HepG2 (cell line): ENCODE data around the gene SPECC1L. TPM values are rescaled to one million over a fixed set of nuclear protein-coding genes. Genes with fewer than 3 reads are reported as not detected.

Experiments
- CERS6 ChIP-seq: sonication (generic); formaldehyde crosslinking; IDR thresholded peaks from 2 replicates; pipeline ENCODE4 v1.5.0; 2020; ENCODE audit warnings: missing genetic modification reagents
- ETV6 ChIP-seq: sonication (generic); formaldehyde crosslinking; conservative IDR thresholded peaks from 2 replicates; pipeline ENCODE4 v1.4.0; 2020; ENCODE audit warnings: missing genetic modification reagents
- EZH2 ChIP-seq: conservative IDR thresholded peaks from 2 replicates; pipeline ENCODE4 v1.6.1; 2012; ENCODE audit warnings: mild to moderate bottlenecking, low read depth, low read length, moderate library complexity
- GATAD2A ChIP-seq: IDR thresholded peaks from 2 replicates; pipeline ENCODE4 v1.6.1; 2016
- HIC2 ChIP-seq: sonication (generic); formaldehyde crosslinking; IDR thresholded peaks from 2 replicates; pipeline ENCODE4 v1.9.0; 2022; ENCODE audit warnings: low read depth, missing genetic modification reagents
- HMG20A ChIP-seq: IDR thresholded peaks from 2 replicates; pipeline ENCODE4 v1.6.1; 2016; ENCODE audit warnings: borderline replicate concordance
- JUN ChIP-seq: sonication (generic); formaldehyde crosslinking; IDR thresholded peaks from 2 replicates; pipeline ENCODE4 v1.4.0; 2020; ENCODE audit warnings: mild to moderate bottlenecking, missing genetic modification reagents
- NKX3-1 ChIP-seq: sonication (generic); formaldehyde crosslinking; IDR thresholded peaks from 2 replicates; pipeline ENCODE4 v1.5.0; 2020; ENCODE audit warnings: missing genetic modification reagents
- PRPF4 ChIP-seq: fragments of 200-400 bp; formaldehyde crosslinking; IDR thresholded peaks from 2 replicates; pipeline ENCODE4 v1.6.1; 2016; ENCODE audit warnings: low read length, low read depth; ENCODE audit not compliant: poor library complexity, severe bottlenecking
- REL ChIP-seq: sonication (generic); formaldehyde crosslinking; conservative IDR thresholded peaks from 2 replicates; pipeline ENCODE4 v1.8.0; 2022; ENCODE audit warnings: mild to moderate bottlenecking, missing genetic modification reagents, moderate library complexity
- SNAPC5 ChIP-seq: sonication (generic); formaldehyde crosslinking; IDR thresholded peaks from 2 replicates; pipeline ENCODE4 v1.8.1; 2023; ENCODE audit warnings: mild to moderate bottlenecking, missing genetic modification reagents, borderline replicate concordance
- SUZ12 ChIP-seq: fragments of 150-350 bp; IDR thresholded peaks from 2 replicates; pipeline ENCODE4 v1.6.1; 2014; ENCODE audit warnings: low read depth, low read length
- WIZ ChIP-seq: sonication (generic); formaldehyde crosslinking; IDR thresholded peaks from 2 replicates; pipeline ENCODE4 v1.5.1; 2020; ENCODE audit warnings: mild to moderate bottlenecking, missing genetic modification reagents
- YY1 ChIP-seq: IDR thresholded peaks from 2 replicates; pipeline ENCODE4 v1.6.1; 2011; ENCODE audit warnings: low read length, low read depth, moderate library complexity, mild to moderate bottlenecking; ENCODE audit not compliant: insufficient read depth, insufficient replicate concordance
- ZBTB46 ChIP-seq: sonication (generic); formaldehyde crosslinking; IDR thresholded peaks from 2 replicates; pipeline ENCODE4 v1.4.0; 2020; ENCODE audit warnings: mild to moderate bottlenecking, missing genetic modification reagents, borderline replicate concordance
- ZFP36L1 ChIP-seq: sonication (generic); formaldehyde crosslinking; IDR thresholded peaks from 2 replicates; pipeline ENCODE4 v1.8.0; 2022; ENCODE audit warnings: mild to moderate bottlenecking, missing genetic modification reagents, moderate library complexity
- ZKSCAN8 ChIP-seq: IDR thresholded peaks from 2 replicates; pipeline ENCODE4 v1.6.1; 2016; ENCODE audit warnings: borderline replicate concordance, missing genetic modification reagents, missing compliant biosample characterization
- ZNF264 ChIP-seq: sonication (generic); formaldehyde crosslinking; IDR thresholded peaks from 2 replicates; pipeline ENCODE4 v1.4.0; 2020; ENCODE audit warnings: missing genetic modification reagents
- ZNF468 ChIP-seq: sonication (generic); formaldehyde crosslinking; IDR thresholded peaks from 2 replicates; pipeline ENCODE4 v1.8.0; 2022; ENCODE audit warnings: mild to moderate bottlenecking, moderate library complexity, missing genetic modification reagents
- ZNF484 ChIP-seq: sonication (generic); formaldehyde crosslinking; IDR thresholded peaks from 2 replicates; pipeline ENCODE4 v1.5.1; 2020; ENCODE audit warnings: mild to moderate bottlenecking, low read depth, missing genetic modification reagents, borderline replicate concordance
- ZNF501 ChIP-seq: sonication (generic); formaldehyde crosslinking; IDR thresholded peaks from 2 replicates; pipeline ENCODE4 v1.5.1; 2020; ENCODE audit warnings: mild to moderate bottlenecking, moderate library complexity, missing genetic modification reagents
- ZNF558 ChIP-seq: sonication (generic); formaldehyde crosslinking; IDR thresholded peaks from 2 replicates; pipeline ENCODE4 v1.9.0; 2022; ENCODE audit warnings: mild to moderate bottlenecking, missing genetic modification reagents, borderline replicate concordance
- ZNF746 ChIP-seq: sonication (generic); formaldehyde crosslinking; IDR thresholded peaks from 2 replicates; pipeline ENCODE4 v1.8.0; 2022; ENCODE audit warnings: mild to moderate bottlenecking, missing genetic modification reagents
- ZSCAN22 ChIP-seq: sonication (generic); formaldehyde crosslinking; IDR thresholded peaks from 2 replicates; pipeline ENCODE4 v1.4.0; 2020; ENCODE audit warnings: mild to moderate bottlenecking, missing genetic modification reagents
- ZXDC ChIP-seq: sonication (generic); formaldehyde crosslinking; IDR thresholded peaks from 2 replicates; pipeline ENCODE4 v1.5.0; 2020; ENCODE audit warnings: mild to moderate bottlenecking, missing genetic modification reagents
- polyA plus RNA-seq, 8 experiments: library from polyadenylated mRNA; depleted of rRNA in 3 of 8; stranded (reverse) in 7 of 8; unstranded in 1 of 8; fragments of >200 nt; fragmentation: Illumina TruSeq in 4 of 8; extraction: Trizol in 4 of 8; gene quantifications; 2 replicates each; pipeline versions ENCODE4 v1.2.1 to v1.2.3, GENCODE V29; 2011 to 2016; ENCODE audit warnings: low read depth in 4 of 8, missing spikeins in 1 of 8, mixed read lengths in 1 of 8; ENCODE audit not compliant: insufficient read depth in 1 of 8
- total RNA-seq, 5 experiments: library from RNA; depleted of rRNA; stranded (reverse); fragments of >200 nt; fragmentation: Illumina TruSeq; extraction: Trizol; gene quantifications; 2 replicates each; pipeline ENCODE4 v1.2.3, GENCODE V29; 2016; ENCODE audit warnings: low read depth in 1 of 5

Gene SPECC1L
- total and polyA plus RNA-seq, 2 of the 13 experiments (the other 11 are each of a cell fraction or from before 2014, with no cell fraction given): 14.1 to 30.3 TPM

GRCh38 chr22:24271386-24271854 lies 789 bp downstream of the SPECC1L start (continued):
- TF ChIP-seq CERS6 (CRISPR knock-in tag) (no peak), ZNF484 (CRISPR knock-in tag) (0 out of 2 replicates have a peak, but pooled peaks have one; percentile 3), ZFP36L1 (CRISPR knock-in tag) (no peak), GATAD2A (CRISPR knock-in tag) (no peak), HMG20A (no peak), JUN (CRISPR knock-in tag) (no peak), ZNF558 (CRISPR knock-in tag) (peak; percentile 30; the same call in 1 of the 2 replicates), YY1 (no peak), WIZ (CRISPR knock-in tag) (no peak), NKX3-1 (CRISPR knock-in tag) (no peak), ETV6 (CRISPR knock-in tag) (no peak), ZXDC (CRISPR knock-in tag) (no peak), HIC2 (CRISPR knock-in tag) (no peak), ZNF468 (no peak), ZNF501 (CRISPR knock-in tag) (peak; percentile 75), SUZ12 (no peak), ZNF746 (CRISPR knock-in tag) (0 out of 2 replicates have a peak, but pooled peaks have one; percentile 15), ZNF264 (CRISPR knock-in tag) (no peak), ZKSCAN8 (CRISPR knock-in tag) (no peak), SNAPC5 (no peak), PRPF4 (no peak), REL (CRISPR knock-in tag) (0 out of 2 replicates have a peak, but pooled peaks have one; percentile 5), ZBTB46 (CRISPR knock-in tag) (no peak), ZSCAN22 (CRISPR knock-in tag) (no peak), EZH2 (no peak)
